ENCODE results near the gene PTPN3. TPM values are rescaled to one million over a fixed set of nuclear protein-coding genes. Genes with fewer than 3 reads are reported as not detected.

PTPN3 gene
- total and polyA plus RNA-seq, 7 experiments from 2014 or later = 0.89 TPM; not detected in 6

- ChIA-PET CTCF (no interaction called here), POLR2A (no interaction called here)
- Mint-ChIP-seq H3K4me1 (peaks cover 7 to 13% (median 8%) of the 10 kb centered on the region in 7 donors), H3K9me3 (peaks cover 0 to 7% (median 0%) of the 10 kb centered on the region in 11 donors), H3K36me3 (peaks cover 0 to 5% (median 4%) of the 10 kb centered on the region in 5 donors), H3K27me3 (peaks cover 57 to 82% (median 67%) of the 10 kb centered on the region in 5 donors), H3K4me3 (peak overlapping the region in 2 of 10 donors; percentile 2 to 21), H3K27ac (no peak overlapping the region)
- Histone ChIP-seq H3K27ac (ENCODE audit: low read depth, low read length) (no peak overlapping the region), H3K4me1 (ENCODE audit: control insufficient read depth in 2 of 2, insufficient read depth in 2 of 2, low read length in 2 of 2) (no peaks in the 10 kb centered on the region), H3K36me3 (ENCODE audit: control insufficient read depth in 2 of 3, insufficient read depth in 3 of 3, low read length in 3 of 3) (no peaks in the 10 kb centered on the region), H3K9me3 (ENCODE audit: control insufficient read depth in 2 of 3, low read length in 3 of 3) (no peaks in the 10 kb centered on the region), H3K27me3 (ENCODE audit: control insufficient read depth in 2 of 2, insufficient read depth in 2 of 2, low read length in 2 of 2) (peaks cover 0 to 4% of the 10 kb centered on the region in 2 donors), H3K4me3 (ENCODE audit: low read length) (no peak overlapping the region)
- intact Hi-C loops (cut with micrococcal nuclease) = no loop called here
- DNase-seq (no peak), ATAC-seq (no peak)
Measured at GRCh38 chr9:109497226-109498153, 617 bp downstream of the PTPN3 start.

GRCh38 chr9:109496841-109497225, 1.3 kb downstream of the PTPN3 start:
- peaks cover 0 to 5% (median 4%) of the 10 kb centered on the region in 5 donors for H3K36me3 Mint-ChIP-seq
- Histone ChIP-seq H3K36me3 (ENCODE audit: control insufficient read depth in 2 of 3, insufficient read depth in 3 of 3, low read length in 3 of 3) (no peaks in the 10 kb centered on the region), H3K4me3 (ENCODE audit: low read length) (no peak overlapping the region), H3K4me1 (ENCODE audit: control insufficient read depth in 2 of 2, insufficient read depth in 2 of 2, low read length in 2 of 2) (no peaks in the 10 kb centered on the region), H3K27ac (ENCODE audit: low read depth, low read length) (no peak overlapping the region), H3K27me3 (ENCODE audit: control insufficient read depth in 2 of 2, insufficient read depth in 2 of 2, low read length in 2 of 2) (peaks cover 0 to 4% of the 10 kb centered on the region in 2 donors), H3K9me3 (ENCODE audit: control insufficient read depth in 2 of 3, low read length in 3 of 3) (no peaks in the 10 kb centered on the region)
- no peak for ATAC-seq
- peaks cover 0 to 7% (median 0%) of the 10 kb centered on the region in 11 donors for H3K9me3 Mint-ChIP-seq
- peak overlapping the region in 1 of 10 donors; percentile 2 for H3K4me3 Mint-ChIP-seq
- POLR2A ChIA-PET = no interaction called here
- no peak for DNase-seq
- peaks cover 52 to 79% (median 61%) of the 10 kb centered on the region in 5 donors for H3K27me3 Mint-ChIP-seq
- CTCF ChIA-PET = no interaction called here
- H3K27ac Mint-ChIP-seq = no peak overlapping the region
- intact Hi-C loops (cut with micrococcal nuclease) = no loop called here
- H3K4me1 Mint-ChIP-seq = peaks cover 7 to 13% (median 8%) of the 10 kb centered on the region in 7 donors

- peaks cover 0 to 4% of the 10 kb centered on the region in 2 donors for H3K27me3 ChIP-seq (ENCODE audit: control insufficient read depth in 2 of 2, insufficient read depth in 2 of 2, low read length in 2 of 2)
- no peaks in the 10 kb centered on the region for H3K36me3 ChIP-seq (ENCODE audit: control insufficient read depth in 2 of 3, insufficient read depth in 3 of 3, low read length in 3 of 3)
- Mint-ChIP-seq H3K36me3 (peaks cover 0 to 5% (median 4%) of the 10 kb centered on the region in 5 donors), H3K4me3 (no peak overlapping the region), H3K9me3 (peaks cover 0 to 7% (median 0%) of the 10 kb centered on the region in 11 donors), H3K4me1 (peaks cover 7 to 13% (median 8%) of the 10 kb centered on the region in 7 donors), H3K27me3 (peaks cover 46 to 77% (median 60%) of the 10 kb centered on the region in 5 donors), H3K27ac (no peak overlapping the region)
- DNase-seq (no peak), ATAC-seq (no peak)
- intact Hi-C loops (cut with micrococcal nuclease) = no loop called here
- H3K4me3 ChIP-seq (ENCODE audit: low read length) = no peak overlapping the region
- no peaks in the 10 kb centered on the region for H3K4me1 ChIP-seq (ENCODE audit: control insufficient read depth in 2 of 2, insufficient read depth in 2 of 2, low read length in 2 of 2)
- H3K9me3 ChIP-seq (ENCODE audit: control insufficient read depth in 2 of 3, low read length in 3 of 3) = no peaks in the 10 kb centered on the region
- no peak overlapping the region for H3K27ac ChIP-seq (ENCODE audit: low read depth, low read length)
- ChIA-PET CTCF (no interaction called here), POLR2A (no interaction called here)
Measured at GRCh38 chr9:109496218-109496617, 1.9 kb downstream of the PTPN3 start.

GRCh38 chr9:109493648-109494047, 4.5 kb downstream of the PTPN3 start:
- Mint-ChIP-seq H3K36me3 (peaks cover 0 to 2% (median 0%) of the 10 kb centered on the region in 5 donors), H3K27ac (no peak overlapping the region), H3K4me1 (peaks cover under 1 to 7% (median 2%) of the 10 kb centered on the region in 7 donors), H3K27me3 (peaks cover 33 to 60% (median 48%) of the 10 kb centered on the region in 5 donors), H3K9me3 (peaks cover 0 to 2% (median 0%) of the 10 kb centered on the region in 11 donors), H3K4me3 (no peak overlapping the region)
- no peak for DNase-seq
- H3K27ac ChIP-seq (ENCODE audit: low read depth, low read length) = no peak overlapping the region
- H3K36me3 ChIP-seq (ENCODE audit: control insufficient read depth in 2 of 3, insufficient read depth in 3 of 3, low read length in 3 of 3) = no peaks in the 10 kb centered on the region
- CTCF ChIA-PET = no interaction called here
- H3K4me3 ChIP-seq (ENCODE audit: low read length) = no peak overlapping the region
- no peaks in the 10 kb centered on the region for H3K4me1 ChIP-seq (ENCODE audit: control insufficient read depth in 2 of 2, insufficient read depth in 2 of 2, low read length in 2 of 2)
- H3K9me3 ChIP-seq (ENCODE audit: control insufficient read depth in 2 of 3, low read length in 3 of 3) = no peaks in the 10 kb centered on the region
- POLR2A ChIA-PET = no interaction called here
- intact Hi-C loops (cut with micrococcal nuclease) = no loop called here
- no peak for ATAC-seq
- no peaks in the 10 kb centered on the region for H3K27me3 ChIP-seq (ENCODE audit: control insufficient read depth in 2 of 2, insufficient read depth in 2 of 2, low read length in 2 of 2)

- Histone ChIP-seq H3K4me1 (ENCODE audit: control insufficient read depth in 2 of 2, insufficient read depth in 2 of 2, low read length in 2 of 2) (no peaks in the 10 kb centered on the region), H3K36me3 (ENCODE audit: control insufficient read depth in 2 of 3, insufficient read depth in 3 of 3, low read length in 3 of 3) (no peaks in the 10 kb centered on the region), H3K9me3 (ENCODE audit: control insufficient read depth in 2 of 3, low read length in 3 of 3) (no peaks in the 10 kb centered on the region), H3K27ac (ENCODE audit: low read depth, low read length) (no peak overlapping the region), H3K4me3 (ENCODE audit: low read length) (no peak overlapping the region), H3K27me3 (ENCODE audit: control insufficient read depth in 2 of 2, insufficient read depth in 2 of 2, low read length in 2 of 2) (no peaks in the 10 kb centered on the region)
- intact Hi-C loops (cut with micrococcal nuclease) = no loop called here
- Mint-ChIP-seq H3K4me3 (no peak overlapping the region), H3K9me3 (peaks cover 0 to 2% (median 0%) of the 10 kb centered on the region in 11 donors), H3K27me3 (peaks cover 24 to 50% (median 48%) of the 10 kb centered on the region in 5 donors), H3K36me3 (no peaks in the 10 kb centered on the region), H3K4me1 (peaks cover 0 to 3% (median 0%) of the 10 kb centered on the region in 7 donors), H3K27ac (no peak overlapping the region)
- ChIA-PET CTCF (no interaction called here), POLR2A (no interaction called here)
- no peak for DNase-seq
- ATAC-seq = no peak
Measured at GRCh38 chr9:109491590-109491989, 6.5 kb downstream of the PTPN3 start.

GRCh38 chr9:109488791-109489492, 9.2 kb downstream of the PTPN3 start:
- Mint-ChIP-seq H3K9me3 (no peaks in the 10 kb centered on the region), H3K27ac (no peak overlapping the region), H3K4me1 (peaks cover 0 to 5% (median 0%) of the 10 kb centered on the region in 7 donors), H3K36me3 (no peaks in the 10 kb centered on the region), H3K4me3 (no peak overlapping the region), H3K27me3 (peaks cover 24 to 55% (median 31%) of the 10 kb centered on the region in 5 donors)
- H3K4me1 ChIP-seq (ENCODE audit: control insufficient read depth in 2 of 2, insufficient read depth in 2 of 2, low read length in 2 of 2) = no peaks in the 10 kb centered on the region
- intact Hi-C loops (cut with micrococcal nuclease) = no loop called here
- ATAC-seq (no peak), DNase-seq (no peak)
- H3K36me3 ChIP-seq (ENCODE audit: control insufficient read depth in 2 of 3, insufficient read depth in 3 of 3, low read length in 3 of 3) = no peaks in the 10 kb centered on the region
- no peaks in the 10 kb centered on the region for H3K9me3 ChIP-seq (ENCODE audit: control insufficient read depth in 2 of 3, low read length in 3 of 3)
- POLR2A ChIA-PET = no interaction called here
- CTCF ChIA-PET = no interaction called here
- no peak overlapping the region for H3K4me3 ChIP-seq (ENCODE audit: low read length)
- H3K27ac ChIP-seq (ENCODE audit: low read depth, low read length) = no peak overlapping the region
- no peaks in the 10 kb centered on the region for H3K27me3 ChIP-seq (ENCODE audit: control insufficient read depth in 2 of 2, insufficient read depth in 2 of 2, low read length in 2 of 2)

All from naive thymus-derived CD4-positive, alpha-beta T cell (primary cell).